HT1080 (cell line): ENCODE measurements around the gene TBC1D3B. TPM values are rescaled to one million over a fixed set of nuclear protein-coding genes. Genes with fewer than 3 reads are reported as not detected.
"Not testable (repeated sequence)": the region's sequence is repeated elsewhere in the genome, so short reads cannot be mapped to it uniquely, and the experiment has no call there.

Experiments
- DNase-seq: peaks from one replicate; pipeline ENCODE4 v3.0.0-alpha.2; 2015; ENCODE audit warnings: low read depth
- polyA plus RNA-seq, 2 experiments: library from polyadenylated mRNA; depleted of rRNA; stranded (reverse); fragments of >200 nt; gene quantifications; 2 replicates each; pipeline ENCODE4 v1.2.3, GENCODE V29; 2015
- total RNA-seq: library from RNA; depleted of rRNA; stranded (reverse); fragments of >200 nt; shearing (Covaris generic); gene quantifications from 2 replicates; pipeline ENCODE4 v1.2.3, GENCODE V29; 2014; rRNA removed

Gene TBC1D3B
- 2.0 TPM in 1 of 2 replicates, not detected in the other for total RNA-seq
- not detected in 2 replicates for polyA plus RNA-seq (2015; cell fraction: cytosol; rRNA removed)
- polyA plus RNA-seq (2015; cell fraction: nucleus; rRNA removed): 4.4 and 6.0 TPM in 2 replicates

GRCh38 chr17:36176536-36176935 is at the start of gene TBC1D3B:
TBC1D3B (minus strand) TSS chr17:36176636; CDS start chr17:36175050, 1,586 bp downstream.
- DNase-seq: not testable (repeated sequence)

- not testable (repeated sequence) for DNase-seq
Measured at GRCh38 chr17:36222967-36223366, 46.5 kb upstream of the TBC1D3B start.

- not testable (repeated sequence) for DNase-seq
Measured at GRCh38 chr17:36221581-36222100, 45.2 kb upstream of the TBC1D3B start.

GRCh38 chr17:36220737-36221580 is 44.5 kb upstream of the TBC1D3B start:
- not testable (repeated sequence) for DNase-seq

GRCh38 chr17:36219556-36219955 is 43.1 kb upstream of the TBC1D3B start:
- DNase-seq: not testable (repeated sequence)

GRCh38 chr17:36215406-36216308 is 39.2 kb upstream of the TBC1D3B start:
- DNase-seq: not testable (repeated sequence)

GRCh38 chr17:36214918-36215317 is 38.5 kb upstream of the TBC1D3B start:
- DNase-seq: no peak

GRCh38 chr17:36213695-36214094 is 37.3 kb upstream of the TBC1D3B start:
- no peak for DNase-seq

- DNase-seq: no peak
Measured at GRCh38 chr17:36212966-36213365, 36.5 kb upstream of the TBC1D3B start.

GRCh38 chr17:36212272-36212605 is 35.8 kb upstream of the TBC1D3B start:
- no peak for DNase-seq

GRCh38 chr17:36211484-36212271 is 35.2 kb upstream of the TBC1D3B start:
- DNase-seq: not testable (repeated sequence)

- not testable (repeated sequence) for DNase-seq
Measured at GRCh38 chr17:36210439-36211211, 34.2 kb upstream of the TBC1D3B start, which contains the start of gene CCL4L2. CCL4L2 (plus strand) TSS chr17:36211063.

- DNase-seq: no peak
Measured at GRCh38 chr17:36209575-36209974, 33.1 kb upstream of the TBC1D3B start.

GRCh38 chr17:36207383-36207782 is 30.9 kb upstream of the TBC1D3B start:
- not testable (repeated sequence) for DNase-seq

- DNase-seq: not testable (repeated sequence)
Measured at GRCh38 chr17:36206486-36206821, 30.0 kb upstream of the TBC1D3B start.

- no peak for DNase-seq
Measured at GRCh38 chr17:36205637-36206485, 29.4 kb upstream of the TBC1D3B start.

- DNase-seq: no peak
Measured at GRCh38 chr17:36204724-36205500, 28.5 kb upstream of the TBC1D3B start.

GRCh38 chr17:36203335-36203734 is 26.9 kb upstream of the TBC1D3B start:
- no peak for DNase-seq
